Measurements from ENCODE around the gene PPP6R1. TPM values are rescaled to one million over a fixed set of nuclear protein-coding genes. Genes with fewer than 3 reads are reported as not detected.

PPP6R1 gene
- polyA plus RNA-seq, 3 donors, result 16.9 to 91.3 (median 22.0) TPM

DNA sequence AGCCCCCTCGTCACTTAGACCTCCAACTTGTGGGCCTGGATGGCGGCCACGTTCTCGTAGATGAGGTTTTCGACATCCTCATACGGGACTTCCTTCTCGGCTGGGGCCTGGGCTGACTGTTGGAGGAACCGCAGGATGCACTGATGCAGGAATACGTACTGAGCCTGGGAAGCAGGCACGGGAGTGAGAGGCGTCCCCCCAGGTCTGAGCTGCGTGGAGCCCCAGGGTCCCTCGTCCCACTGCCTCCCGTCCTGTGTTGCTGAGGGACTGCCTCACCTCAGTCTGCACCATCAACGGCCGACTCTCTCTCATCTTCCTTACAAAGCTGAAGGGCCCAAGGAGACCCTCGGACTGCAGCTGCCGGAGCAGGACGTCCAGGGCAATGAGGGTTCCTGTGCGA lies 77.1 kb downstream of the PPP6R1 start:
- H3K27me3 ChIP-seq (ENCODE audit: control insufficient read depth in 2 of 2, insufficient read depth in 2 of 2, low read length in 2 of 2), result peaks cover 18 to 53% of the 10 kb centered on the region in 2 donors
- no peak overlapping the region for H3K4me3 ChIP-seq (replicated peaks in 1 of 3; ENCODE audit: low read depth in 2 of 3, low read length in 3 of 3)
- TF ChIP-seq, protein P1, sequence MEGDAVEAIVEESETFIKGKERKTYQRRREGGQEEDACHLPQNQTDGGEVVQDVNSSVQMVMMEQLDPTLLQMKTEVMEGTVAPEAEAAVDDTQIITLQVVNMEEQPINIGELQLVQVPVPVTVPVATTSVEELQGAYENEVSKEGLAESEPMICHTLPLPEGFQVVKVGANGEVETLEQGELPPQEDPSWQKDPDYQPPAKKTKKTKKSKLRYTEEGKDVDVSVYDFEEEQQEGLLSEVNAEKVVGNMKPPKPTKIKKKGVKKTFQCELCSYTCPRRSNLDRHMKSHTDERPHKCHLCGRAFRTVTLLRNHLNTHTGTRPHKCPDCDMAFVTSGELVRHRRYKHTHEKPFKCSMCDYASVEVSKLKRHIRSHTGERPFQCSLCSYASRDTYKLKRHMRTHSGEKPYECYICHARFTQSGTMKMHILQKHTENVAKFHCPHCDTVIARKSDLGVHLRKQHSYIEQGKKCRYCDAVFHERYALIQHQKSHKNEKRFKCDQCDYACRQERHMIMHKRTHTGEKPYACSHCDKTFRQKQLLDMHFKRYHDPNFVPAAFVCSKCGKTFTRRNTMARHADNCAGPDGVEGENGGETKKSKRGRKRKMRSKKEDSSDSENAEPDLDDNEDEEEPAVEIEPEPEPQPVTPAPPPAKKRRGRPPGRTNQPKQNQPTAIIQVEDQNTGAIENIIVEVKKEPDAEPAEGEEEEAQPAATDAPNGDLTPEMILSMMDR (IDR thresholded peaks at IDR 0.05), result no peak
- H4K20me1 ChIP-seq (ENCODE audit: insufficient read depth, low read length), result no peaks in the 10 kb centered on the region
- DNase-seq, result no peak
- H3K9ac ChIP-seq (ENCODE audit: insufficient read depth, low read length, poor library complexity, severe bottlenecking), result no peak overlapping the region
- peaks cover 10 to 15% of the 10 kb centered on the region in 2 donors for H3K4me1 ChIP-seq (ENCODE audit: control insufficient read depth in 1 of 2, insufficient read depth in 2 of 2, low read length in 2 of 2)
- Mint-ChIP-seq H3K36me3 (peaks cover 2 to 5% of the 10 kb centered on the region in 2 donors), H3K4me3 (peak overlapping the region in 1 of 2 donors; percentile 46), H3K27me3 (ENCODE audit: low read depth in 3 of 3) (peaks cover 60 to 67% (median 63%) of the 10 kb centered on the region in 3 donors), H3K9me3 (peaks cover 4 to 21% (median 13%) of the 10 kb centered on the region in 7 donors), H3K4me1 (peaks cover 13% of the 10 kb centered on the region), H3K27ac (no peak overlapping the region)
- peaks cover 5 to 11% of the 10 kb centered on the region in 2 donors for H3K9me3 ChIP-seq (replicated peaks in 1 of 2; ENCODE audit: control insufficient read depth in 1 of 2, insufficient read depth in 1 of 2, low read length in 2 of 2)
- H3K4me2 ChIP-seq (replicated peaks; ENCODE audit: extremely low read depth, low read length, poor library complexity, severe bottlenecking), result no peak overlapping the region
- H3K27ac ChIP-seq (ENCODE audit: low read depth in 1 of 2, low read length in 2 of 2), result no peak overlapping the region
- WGBS (ENCODE audit: insufficient coverage), result 54% methylated on average over 14 of the region's 20 CpGs
- no peaks in the 10 kb centered on the region for H3K36me3 ChIP-seq (replicated peaks in 1 of 2; ENCODE audit: control insufficient read depth in 1 of 2, insufficient read depth in 2 of 2, low read length in 2 of 2)
- intact Hi-C loops (cut with micrococcal nuclease), result no loop called here
- H2AFZ ChIP-seq (ENCODE audit: insufficient read depth, low read depth, low read length, poor library complexity, severe bottlenecking), result no peak overlapping the region
- H3K79me2 ChIP-seq (ENCODE audit: insufficient read depth, low read length), result no peaks in the 10 kb centered on the region

Small RNA genes within 50 kb of the gene (small RNA-seq; reads per million reads assigned to genes)
- gene MIR6802 (ENCODE audit: insufficient read length, low read depth) (not detected), gene MIR6803 (ENCODE audit: insufficient read length, low read depth) (not detected), gene MIR6804 (ENCODE audit: insufficient read length, low read depth) (not detected)

Other genes starting within 250 kb of the PPP6R1 start
- 1 to 10 TPM in 1 of 3 donors, under 1 TPM in 2; 0.03 to 1.1 (median 0.14) TPM for gene GP6, start 220.8 kb downstream of the PPP6R1 start, polyA plus RNA-seq
- 1 to 10 TPM; 1.6 to 4.0 (median 2.3) TPM for gene RDH13, start 195.9 kb downstream of the PPP6R1 start, polyA plus RNA-seq
- 1 to 10 TPM; 1.5 to 5.0 (median 1.8) TPM for gene EPS8L1, start 183.1 kb downstream of the PPP6R1 start, polyA plus RNA-seq
- gene PPP1R12C, start 141.4 kb downstream of the PPP6R1 start, polyA plus RNA-seq, result 100 to 1,000 TPM in 1 of 3 donors, 1 to 10 TPM in 2; 2.1 to 206 (median 2.6) TPM
- 10 to 100 TPM in 1 of 3 donors, 1 to 10 TPM in 2; 9.4 to 41.9 (median 9.8) TPM for gene TNNT1, start 109.8 kb downstream of the PPP6R1 start, polyA plus RNA-seq
- 1 to 10 TPM in 1 of 3 donors, not detected in 2; 1.2 TPM for gene TNNI3, start 101.3 kb downstream of the PPP6R1 start, polyA plus RNA-seq
- gene DNAAF3, start 92.4 kb downstream of the PPP6R1 start, polyA plus RNA-seq, result under 1 TPM in 1 of 3 donors, not detected in 2; 0.19 TPM
- gene SYT5, start 78.7 kb downstream of the PPP6R1 start, polyA plus RNA-seq, result not detected
- gene PTPRH, start 49.5 kb downstream of the PPP6R1 start, polyA plus RNA-seq, result under 1 TPM in 2 of 3 donors, not detected in 1; 0.08 to 0.53 TPM
- gene TMEM86B, start 30.3 kb downstream of the PPP6R1 start, polyA plus RNA-seq, result 10 to 100 TPM in 1 of 3 donors, under 1 TPM in 2; 0.16 to 10.7 (median 0.38) TPM
- gene HSPBP1, start 21.1 kb upstream of the PPP6R1 start, polyA plus RNA-seq, result 10 to 100 TPM; 12.3 to 17.0 (median 15.3) TPM
- gene BRSK1, start 25.0 kb upstream of the PPP6R1 start, polyA plus RNA-seq, result not detected
- 10 to 100 TPM; 10.1 to 65.6 (median 11.2) TPM for gene TMEM150B, start 66.3 kb upstream of the PPP6R1 start, polyA plus RNA-seq
- gene KMT5C, start 80.9 kb upstream of the PPP6R1 start, polyA plus RNA-seq, result 10 to 100 TPM in 1 of 3 donors, 1 to 10 TPM in 1, under 1 TPM in 1; 0.89 to 26.9 (median 1.5) TPM
- under 1 TPM in 1 of 3 donors, not detected in 2; 0.36 TPM for gene COX6B2, start 95.7 kb upstream of the PPP6R1 start, polyA plus RNA-seq
- gene GARIN5B, start 104.2 kb upstream of the PPP6R1 start, polyA plus RNA-seq, result not detected
- not detected for gene IL11, start 111.4 kb upstream of the PPP6R1 start, polyA plus RNA-seq
- gene TMEM190, start 117.8 kb upstream of the PPP6R1 start, polyA plus RNA-seq, result not detected
- gene TMEM238, start 125.3 kb upstream of the PPP6R1 start, polyA plus RNA-seq, result not detected
- 1,000 to 10,000 TPM in 1 of 3 donors, 100 to 1,000 TPM in 2; 199 to 3,862 (median 208) TPM for gene RPL28, start 126.9 kb upstream of the PPP6R1 start, polyA plus RNA-seq
- 10 to 100 TPM; 16.1 to 40.9 (median 21.9) TPM for gene UBE2S, start 148.8 kb upstream of the PPP6R1 start, polyA plus RNA-seq
- gene SHISA7, start 184.3 kb upstream of the PPP6R1 start, polyA plus RNA-seq, result under 1 TPM in 1 of 3 donors, not detected in 2; 0.01 TPM
- gene ISOC2, start 202.6 kb upstream of the PPP6R1 start, polyA plus RNA-seq, result 10 to 100 TPM; 14.8 to 20.2 (median 14.9) TPM
- gene C19orf85, start 205.7 kb upstream of the PPP6R1 start, polyA plus RNA-seq, result not detected
- gene ZNF628, start 217.6 kb upstream of the PPP6R1 start, polyA plus RNA-seq, result 1 to 10 TPM in 1 of 3 donors, under 1 TPM in 1, not detected in 1; 0.50 to 3.1 TPM
- gene NAT14, start 226.2 kb upstream of the PPP6R1 start, polyA plus RNA-seq, result 1 to 10 TPM; 1.5 to 2.2 (median 1.9) TPM
- under 1 TPM in 1 of 3 donors, not detected in 2; 0.08 TPM for gene SSC5D, start 229.4 kb upstream of the PPP6R1 start, polyA plus RNA-seq

Data from CD14-positive monocyte (primary cell).